Loucy (cell line): ENCODE measurements around the gene MYRIP.

Experiments
- H2AFZ ChIP-seq: fragments of 200-600 bp; sonication (generic); 2 replicates; pipeline ENCODE4 v1.6.0; 2016; ENCODE audit warnings: antibody characterized with exemption, mild to moderate bottlenecking, low read length, moderate library complexity
- H3F3A ChIP-seq: fragments of 200-600 bp; 2 replicates; pipeline ENCODE4 v1.6.0; 2016; ENCODE audit warnings: antibody characterized with exemption, low read depth, mild to moderate bottlenecking
- H3K27me3 ChIP-seq: fragments of 200-600 bp; sonication (generic); 2 replicates; pipeline ENCODE4 v1.6.1; 2014; ENCODE audit warnings: low read length, mild to moderate bottlenecking; ENCODE audit not compliant: insufficient read depth, poor library complexity, severe bottlenecking
- H3K36me3 ChIP-seq: fragments of 200-600 bp; sonication (generic); 2 replicates; pipeline ENCODE4 v1.6.1; 2016; ENCODE audit warnings: low read length; ENCODE audit not compliant: insufficient read depth
- H3K4me1 ChIP-seq: fragments of 200-600 bp; sonication (generic); 2 replicates; pipeline ENCODE4 v1.5.1; 2014; ENCODE audit warnings: low read length, mild to moderate bottlenecking; ENCODE audit not compliant: insufficient read depth, poor library complexity, severe bottlenecking
- H3K4me2 ChIP-seq: fragments of 200-600 bp; sonication (generic); 2 replicates; pipeline ENCODE4 v1.6.0; 2014; ENCODE audit warnings: antibody characterized with exemption, low read length, low read depth, mild to moderate bottlenecking; ENCODE audit not compliant: poor library complexity, severe bottlenecking
- H3K4me3 ChIP-seq: fragments of 200-600 bp; sonication (generic); 2 replicates; pipeline ENCODE4 v1.5.1; 2014; ENCODE audit warnings: low read length, mild to moderate bottlenecking, mixed read lengths; ENCODE audit not compliant: poor library complexity, severe bottlenecking
- H3K79me2 ChIP-seq: fragments of 200-600 bp; sonication (generic); 2 replicates; pipeline ENCODE4 v1.6.1; 2014; ENCODE audit warnings: low read length; ENCODE audit not compliant: insufficient read depth
- H3K9ac ChIP-seq: fragments of 200-600 bp; sonication (generic); 2 replicates; pipeline ENCODE4 v1.6.0; 2014; ENCODE audit warnings: mild to moderate bottlenecking, low read depth, low read length, moderate library complexity; ENCODE audit not compliant: poor library complexity, severe bottlenecking
- H3K9me2 ChIP-seq: fragments of 200-600 bp; sonication (generic); replicated peaks from 2 replicates; pipeline ENCODE4 v1.6.1; 2016; ENCODE audit warnings: low read depth, low read length, mixed read lengths
- H3K9me3 ChIP-seq: fragments of 200-600 bp; sonication (generic); 2 replicates; pipeline ENCODE4 v1.6.1; 2014; ENCODE audit warnings: mild to moderate bottlenecking, antibody characterized with exemption, low read length, low read depth; ENCODE audit not compliant: insufficient read depth
- H4K20me1 ChIP-seq: fragments of 200-600 bp; sonication (generic); 2 replicates; pipeline ENCODE4 v1.6.0; 2014; ENCODE audit warnings: antibody characterized with exemption, low read length, mild to moderate bottlenecking; ENCODE audit not compliant: insufficient read depth, poor library complexity, severe bottlenecking
- EZH2phosphoT487 ChIP-seq: fragments of 200-600 bp; IDR thresholded peaks from 2 replicates; pipeline ENCODE4 v1.6.1; 2018; ENCODE audit warnings: antibody characterized with exemption, mild to moderate bottlenecking, moderate library complexity, borderline replicate concordance
- TF ChIP-seq, protein P1 (sequence below): fragments of 200-600 bp; sonication (generic); conservative IDR thresholded peaks from 2 replicates; pipeline ENCODE4 v1.5.1; 2014; ENCODE audit warnings: mild to moderate bottlenecking, antibody characterized with exemption, low read length

Gene MYRIP

DNA sequence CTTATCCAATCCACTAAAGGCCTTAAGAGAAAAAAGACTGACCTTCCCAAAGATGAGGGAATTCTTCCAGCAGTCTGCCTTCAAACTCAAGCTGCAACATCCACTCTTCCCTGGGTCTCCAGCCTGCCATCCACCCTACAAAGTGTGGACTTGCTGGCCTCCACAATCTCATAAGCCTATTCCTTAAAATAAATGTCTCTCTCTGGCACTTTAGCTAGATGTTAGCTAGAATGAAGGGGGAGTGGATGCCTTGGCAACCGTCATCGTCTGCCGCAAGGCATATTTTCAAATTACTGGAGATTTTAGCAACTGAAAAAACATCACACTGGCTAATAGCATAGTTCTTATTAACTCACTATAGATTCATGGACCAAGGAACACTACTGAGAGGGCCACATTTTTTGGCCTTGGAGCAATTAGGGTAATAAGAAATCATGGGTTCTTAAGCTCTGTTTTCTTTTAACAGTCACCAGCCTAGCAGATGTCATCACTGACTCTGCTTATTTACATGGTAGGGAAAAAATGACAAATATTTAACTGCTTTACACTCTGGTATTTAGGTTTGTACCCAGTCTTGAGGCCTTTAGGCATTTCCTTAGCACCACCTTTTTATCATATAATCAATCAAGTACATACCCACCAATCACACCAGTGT is 245.3 kb downstream of the MYRIP start:
- H3K4me1 ChIP-seq: no peaks in the 10 kb centered on the region
- H4K20me1 ChIP-seq: no peaks in the 10 kb centered on the region
- H3K79me2 ChIP-seq: no peaks in the 10 kb centered on the region
- TF ChIP-seq EZH2phosphoT487: no peak
- TF ChIP-seq, protein P1, sequence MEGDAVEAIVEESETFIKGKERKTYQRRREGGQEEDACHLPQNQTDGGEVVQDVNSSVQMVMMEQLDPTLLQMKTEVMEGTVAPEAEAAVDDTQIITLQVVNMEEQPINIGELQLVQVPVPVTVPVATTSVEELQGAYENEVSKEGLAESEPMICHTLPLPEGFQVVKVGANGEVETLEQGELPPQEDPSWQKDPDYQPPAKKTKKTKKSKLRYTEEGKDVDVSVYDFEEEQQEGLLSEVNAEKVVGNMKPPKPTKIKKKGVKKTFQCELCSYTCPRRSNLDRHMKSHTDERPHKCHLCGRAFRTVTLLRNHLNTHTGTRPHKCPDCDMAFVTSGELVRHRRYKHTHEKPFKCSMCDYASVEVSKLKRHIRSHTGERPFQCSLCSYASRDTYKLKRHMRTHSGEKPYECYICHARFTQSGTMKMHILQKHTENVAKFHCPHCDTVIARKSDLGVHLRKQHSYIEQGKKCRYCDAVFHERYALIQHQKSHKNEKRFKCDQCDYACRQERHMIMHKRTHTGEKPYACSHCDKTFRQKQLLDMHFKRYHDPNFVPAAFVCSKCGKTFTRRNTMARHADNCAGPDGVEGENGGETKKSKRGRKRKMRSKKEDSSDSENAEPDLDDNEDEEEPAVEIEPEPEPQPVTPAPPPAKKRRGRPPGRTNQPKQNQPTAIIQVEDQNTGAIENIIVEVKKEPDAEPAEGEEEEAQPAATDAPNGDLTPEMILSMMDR: no peak
- no peaks in the 10 kb centered on the region for H3K27me3 ChIP-seq
- no peak overlapping the region for H3K9ac ChIP-seq
- H3K9me2 ChIP-seq: no peaks in the 10 kb centered on the region
- no peak overlapping the region for H3K4me3 ChIP-seq
- H3K9me3 ChIP-seq: peaks cover 3% of the 10 kb centered on the region; the same call in 1 of the 2 replicates
- no peaks in the 10 kb centered on the region for H3F3A ChIP-seq
- no peaks in the 10 kb centered on the region for H3K36me3 ChIP-seq
- no peak overlapping the region for H3K4me2 ChIP-seq
- H2AFZ ChIP-seq: no peak overlapping the region

DNA sequence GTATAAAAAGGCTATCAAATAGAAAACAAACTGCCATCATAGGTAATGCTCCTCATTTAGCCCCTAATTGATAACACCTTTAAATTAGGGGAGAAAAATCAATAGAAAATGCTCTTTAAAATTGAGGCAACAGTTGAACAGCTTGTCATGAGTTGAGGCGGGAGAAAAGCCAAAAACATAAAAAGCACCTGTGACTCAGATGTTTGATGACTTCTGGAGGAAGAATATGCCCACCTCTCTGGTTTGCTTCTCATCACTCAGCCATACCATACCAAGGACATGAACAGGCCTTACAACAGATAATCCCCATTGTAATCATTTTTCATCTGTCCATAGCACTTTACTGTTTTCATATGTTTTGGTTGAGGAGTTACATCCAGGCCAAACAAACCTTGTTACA is 246.0 kb downstream of the MYRIP start:
- H3K27me3 ChIP-seq: no peaks in the 10 kb centered on the region

DNA sequence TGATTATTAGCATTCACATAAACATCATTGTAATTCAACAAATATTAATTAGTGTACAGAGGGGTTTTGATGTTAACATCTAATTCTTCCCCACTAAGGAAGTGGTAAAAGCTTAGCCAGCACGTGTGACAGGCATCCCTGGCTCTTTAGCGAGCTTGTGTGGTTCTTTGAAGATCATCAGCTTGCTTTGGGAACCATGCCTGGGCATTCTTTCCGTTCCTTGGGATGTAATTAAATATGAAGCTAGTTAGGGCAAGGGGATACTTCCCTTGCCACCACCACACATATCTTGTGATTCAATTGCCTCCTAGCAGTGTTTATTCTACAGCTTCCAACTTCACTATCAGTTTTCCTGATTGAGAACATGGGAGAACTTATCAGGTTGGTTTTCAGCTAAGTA is 246.5 kb downstream of the MYRIP start:
- no peak overlapping the region for H2AFZ ChIP-seq
- H3K27me3 ChIP-seq: no peaks in the 10 kb centered on the region
- TF ChIP-seq, protein P1: no peak
- TF ChIP-seq EZH2phosphoT487: no peak
- no peaks in the 10 kb centered on the region for H3F3A ChIP-seq
- H3K4me3 ChIP-seq: no peak overlapping the region
- 0 out of 2 replicates have a peak, but pooled peaks cover 3% of the 10 kb centered on the region for H3K9me3 ChIP-seq
- no peak overlapping the region for H3K9ac ChIP-seq
- H3K36me3 ChIP-seq: no peaks in the 10 kb centered on the region
- no peaks in the 10 kb centered on the region for H3K4me1 ChIP-seq
- no peaks in the 10 kb centered on the region for H3K79me2 ChIP-seq
- no peaks in the 10 kb centered on the region for H4K20me1 ChIP-seq
- no peaks in the 10 kb centered on the region for H3K9me2 ChIP-seq
- H3K4me2 ChIP-seq: no peak overlapping the region

More for the DNA sequence above, 246.0 kb downstream of the MYRIP start:
- Histone ChIP-seq H3K36me3 (no peaks in the 10 kb centered on the region), H3K79me2 (no peaks in the 10 kb centered on the region), H3F3A (no peaks in the 10 kb centered on the region), H3K9me2 (no peaks in the 10 kb centered on the region), H3K4me1 (no peaks in the 10 kb centered on the region), H4K20me1 (no peaks in the 10 kb centered on the region), H3K4me2 (no peak overlapping the region), H2AFZ (no peak overlapping the region), H3K9ac (no peak overlapping the region), H3K4me3 (no peak overlapping the region), H3K9me3 (peaks cover 3% of the 10 kb centered on the region; the same call in 1 of the 2 replicates)
- TF ChIP-seq, protein P1: no peak
- TF ChIP-seq EZH2phosphoT487: no peak
